Vagina (tissue), 2 donors: ENCODE data around the gene ZNF823. TPM values are rescaled to one million over a fixed set of nuclear protein-coding genes. Genes with fewer than 3 reads are reported as not detected.
A peak's percentile ranks its signal among the peaks of the same experiment; 100 is the strongest.

Source experiments
- DNase-seq, 2 donors: peaks; one replicate each; pipeline ENCODE4 v3.0.0-alpha.2; 2017; ENCODE audit errors: extremely low spot score in 2 of 2
- H3K27ac ChIP-seq: fragments of 200-600 bp; sonication (generic); one replicate; pipeline ENCODE4 v1.5.1; 2019
- H3K27me3 ChIP-seq: fragments of 200-600 bp; sonication (generic); one replicate; pipeline ENCODE4 v1.5.1; 2019
- H3K36me3 ChIP-seq, 2 donors: fragments of 200-600 bp; sonication (generic); one replicate each; pipeline ENCODE4 v1.5.1; 2017 to 2019
- H3K4me1 ChIP-seq: fragments of 200-600 bp; sonication (generic); one replicate; pipeline ENCODE4 v1.5.1; 2019
- H3K4me3 ChIP-seq, 2 donors: fragments of 200-600 bp; sonication (generic); 1 replicate in 1 of 2; 2 replicates in 1 of 2; pipeline ENCODE4 v1.5.1; 2016 to 2019
- H3K9me3 ChIP-seq: fragments of 200-600 bp; sonication (generic); one replicate; pipeline ENCODE4 v1.5.1; 2019
- POLR2A ChIP-seq, 2 donors: fragments of 450-650 bp; IDR thresholded peaks; one replicate each; pipeline ENCODE4 v1.6.1; 2017; ENCODE audit warnings: antibody characterized with exemption in 2 of 2, mild to moderate bottlenecking in 2 of 2, moderate library complexity in 2 of 2
- POLR2AphosphoS5 ChIP-seq, 2 donors: sonication (generic); formaldehyde crosslinking; IDR thresholded peaks; one replicate each; pipeline ENCODE4 v1.9.0; 2017; ENCODE audit warnings: antibody characterized with exemption in 2 of 2, mild to moderate bottlenecking in 2 of 2, low read depth in 1 of 2; ENCODE audit not compliant: insufficient read depth in 1 of 2
- intact Hi-C: fragments of 100-400 bp; cut with DNase I; formaldehyde crosslinking; loops from one replicate; pipeline ENCODE4 v1.15.1; 2023
- total RNA-seq: library from RNA; depleted of rRNA; stranded (reverse); fragments of >200 nt; gene quantifications from one replicate; pipeline ENCODE4 v1.2.3, GENCODE V29; 2016
- TF ChIP-seq, protein P1 (sequence below), 3 experiments: fragments of 450-650 bp in 2 of 3; fragments of 200-600 bp in 1 of 3; sonication (generic) in 1 of 3; IDR thresholded peaks; one replicate each; pipeline ENCODE4 v1.5.1; 2017 to 2019; ENCODE audit warnings: antibody characterized with exemption in 3 of 3, mild to moderate bottlenecking in 2 of 3, moderate library complexity in 2 of 3

ZNF823 gene
- total RNA-seq, 1 donor from 2014 or later, result 14.2 TPM

DNA sequence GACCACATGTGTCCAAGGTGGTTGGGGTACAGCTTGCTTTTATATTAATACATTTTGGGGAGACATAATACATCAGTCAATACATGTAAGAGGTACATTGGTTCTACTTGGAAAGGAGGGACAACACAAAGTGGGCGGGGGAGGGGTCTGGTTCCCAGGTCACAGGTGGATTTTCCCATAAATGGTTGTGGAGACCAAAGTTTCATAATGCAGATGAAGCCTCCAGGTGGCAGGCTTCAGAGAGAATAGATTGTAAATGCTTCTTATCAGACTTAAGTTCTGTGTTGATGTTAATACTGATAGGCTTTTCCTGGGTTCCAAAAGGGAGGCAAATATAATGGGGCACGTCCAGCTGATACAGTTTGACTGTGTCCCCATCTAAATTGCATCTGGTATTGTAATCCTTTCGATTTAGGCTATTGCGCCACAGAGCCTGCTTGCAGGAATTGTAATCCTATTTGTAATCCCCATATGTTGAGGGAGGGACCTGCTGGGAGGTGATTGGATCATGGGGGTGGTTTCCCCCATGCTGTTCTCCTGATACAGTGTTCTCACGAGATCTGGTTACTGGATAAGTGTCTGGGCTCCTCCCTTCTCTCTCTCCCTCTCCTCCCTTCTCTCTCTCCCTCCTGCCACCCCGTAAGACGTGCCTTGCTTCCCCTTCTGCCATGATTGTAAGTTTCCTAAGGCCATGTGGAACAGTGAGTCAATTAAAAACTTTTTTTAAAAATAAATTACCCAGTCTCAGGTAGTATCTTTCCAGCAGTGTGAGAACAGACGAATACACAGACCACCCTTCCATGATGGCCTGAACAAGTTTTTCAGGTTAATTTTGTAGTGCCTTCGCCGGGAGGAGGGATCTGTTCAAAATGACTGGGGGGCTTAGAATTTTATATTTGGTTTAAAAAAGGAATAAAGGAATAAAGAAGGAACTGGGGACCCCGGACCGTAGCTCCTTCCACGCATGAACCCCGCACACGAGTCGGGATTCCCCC lies 44.9 kb downstream of the ZNF823 start:
- no peak for DNase-seq
- Histone ChIP-seq H3K27ac (peak overlapping the region; percentile 72), H3K27me3 (no peaks in the 10 kb centered on the region), H3K36me3 (no peaks in the 10 kb centered on the region), H3K4me3 (peak overlapping the region; percentile 75 to 80), H3K4me1 (peaks cover 10% of the 10 kb centered on the region), H3K9me3 (no peaks in the 10 kb centered on the region)
- intact Hi-C loops, result no loop called here
- TF ChIP-seq POLR2A (IDR thresholded peaks at IDR 0.05) (no peak), POLR2AphosphoS5 (IDR thresholded peaks at IDR 0.05; ENCODE audit: insufficient read depth in 1 of 2, low read depth in 1 of 2) (no peak)
- TF ChIP-seq, protein P1, sequence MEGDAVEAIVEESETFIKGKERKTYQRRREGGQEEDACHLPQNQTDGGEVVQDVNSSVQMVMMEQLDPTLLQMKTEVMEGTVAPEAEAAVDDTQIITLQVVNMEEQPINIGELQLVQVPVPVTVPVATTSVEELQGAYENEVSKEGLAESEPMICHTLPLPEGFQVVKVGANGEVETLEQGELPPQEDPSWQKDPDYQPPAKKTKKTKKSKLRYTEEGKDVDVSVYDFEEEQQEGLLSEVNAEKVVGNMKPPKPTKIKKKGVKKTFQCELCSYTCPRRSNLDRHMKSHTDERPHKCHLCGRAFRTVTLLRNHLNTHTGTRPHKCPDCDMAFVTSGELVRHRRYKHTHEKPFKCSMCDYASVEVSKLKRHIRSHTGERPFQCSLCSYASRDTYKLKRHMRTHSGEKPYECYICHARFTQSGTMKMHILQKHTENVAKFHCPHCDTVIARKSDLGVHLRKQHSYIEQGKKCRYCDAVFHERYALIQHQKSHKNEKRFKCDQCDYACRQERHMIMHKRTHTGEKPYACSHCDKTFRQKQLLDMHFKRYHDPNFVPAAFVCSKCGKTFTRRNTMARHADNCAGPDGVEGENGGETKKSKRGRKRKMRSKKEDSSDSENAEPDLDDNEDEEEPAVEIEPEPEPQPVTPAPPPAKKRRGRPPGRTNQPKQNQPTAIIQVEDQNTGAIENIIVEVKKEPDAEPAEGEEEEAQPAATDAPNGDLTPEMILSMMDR (IDR thresholded peaks at IDR 0.05), result no peak

DNA sequence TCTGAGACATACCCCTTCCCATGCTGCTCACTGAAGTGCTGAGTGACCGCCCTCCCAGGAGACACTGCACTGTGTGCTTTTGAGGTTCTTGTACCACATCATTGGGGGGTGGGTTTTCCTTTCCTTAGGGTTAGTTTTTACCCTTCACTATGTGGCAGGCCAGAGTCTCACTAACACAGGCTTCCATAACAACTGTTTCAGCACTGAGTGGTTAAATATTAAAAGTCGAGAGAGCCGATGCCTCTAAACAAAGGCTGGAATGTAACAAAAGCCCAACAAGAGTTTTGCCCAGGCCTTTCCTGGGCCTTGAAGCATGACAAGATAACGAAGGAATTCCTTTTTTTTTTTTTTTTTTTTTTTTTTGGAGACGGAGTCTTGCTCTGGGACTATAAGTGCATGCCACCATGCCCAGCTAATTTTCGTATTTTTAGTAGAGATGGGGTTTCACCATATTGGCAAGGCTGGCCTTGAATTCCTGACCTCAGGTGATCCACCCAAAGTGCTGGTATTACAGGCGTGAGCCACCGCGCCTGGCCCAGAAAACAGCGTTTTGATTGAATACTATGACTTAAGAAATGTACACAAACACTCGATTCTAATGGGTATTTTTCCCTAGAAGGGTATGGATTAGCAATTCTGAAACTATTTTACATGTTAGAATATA lies 46.5 kb downstream of the ZNF823 start:
- no peak for DNase-seq
- intact Hi-C loops, result no loop called here
- H3K27me3 ChIP-seq, result no peaks in the 10 kb centered on the region
- H3K9me3 ChIP-seq, result no peaks in the 10 kb centered on the region
- H3K36me3 ChIP-seq, result no peaks in the 10 kb centered on the region
- no peak overlapping the region for H3K4me3 ChIP-seq
- H3K27ac ChIP-seq, result no peak overlapping the region
- no peak for TF ChIP-seq POLR2A (IDR thresholded peaks at IDR 0.05)
- peaks cover 10% of the 10 kb centered on the region for H3K4me1 ChIP-seq

GRCh38 chr19:11685676-11686650 lies 52.8 kb downstream of the ZNF823 start:
- H3K9me3 ChIP-seq, result peaks cover 15% of the 10 kb centered on the region
- peaks cover 0 to 8% of the 10 kb centered on the region in 2 donors for H3K36me3 ChIP-seq
- H3K4me3 ChIP-seq, result no peak overlapping the region
- no peak for TF ChIP-seq POLR2A (IDR thresholded peaks at IDR 0.05)
- TF ChIP-seq, protein P1 (IDR thresholded peaks at IDR 0.05), result no peak
- TF ChIP-seq POLR2AphosphoS5 (IDR thresholded peaks at IDR 0.05; ENCODE audit: insufficient read depth in 1 of 2, low read depth in 1 of 2), result no peak
- no peak for DNase-seq
- intact Hi-C loops, result no loop called here
- no peak overlapping the region for H3K27ac ChIP-seq
- H3K27me3 ChIP-seq, result no peaks in the 10 kb centered on the region
- no peaks in the 10 kb centered on the region for H3K4me1 ChIP-seq

GRCh38 chr19:11684987-11685675 lies 53.6 kb downstream of the ZNF823 start:
- Histone ChIP-seq H3K4me1 (no peaks in the 10 kb centered on the region), H3K27ac (no peak overlapping the region), H3K4me3 (no peak overlapping the region), H3K36me3 (peaks cover 0 to 8% of the 10 kb centered on the region in 2 donors), H3K9me3 (peaks cover 23% of the 10 kb centered on the region), H3K27me3 (no peaks in the 10 kb centered on the region)
- intact Hi-C loops, result no loop called here
- TF ChIP-seq POLR2A (IDR thresholded peaks at IDR 0.05), result no peak
- TF ChIP-seq, protein P1 (IDR thresholded peaks at IDR 0.05), result no peak
- no peak for TF ChIP-seq POLR2AphosphoS5 (IDR thresholded peaks at IDR 0.05; ENCODE audit: insufficient read depth in 1 of 2, low read depth in 1 of 2)
- DNase-seq, result no peak
